DOHH2 (cell line): ENCODE measurements around the gene PTPRS.

ENCODE experiments used
- H3F3A ChIP-seq: fragments of 200-600 bp; sonication (generic), shearing (Covaris generic); 2 replicates; pipeline ENCODE4 v1.6.0; 2016; ENCODE audit warnings: antibody characterized with exemption, mild to moderate bottlenecking; ENCODE audit not compliant: control insufficient read depth, insufficient read depth
- H3K27ac ChIP-seq: fragments of 200-600 bp; sonication (generic); 2 replicates; pipeline ENCODE4 v1.5.1; 2014; ENCODE audit warnings: low read depth, mild to moderate bottlenecking, low read length, moderate library complexity
- H3K27me3 ChIP-seq: fragments of 200-600 bp; sonication (generic); 2 replicates; pipeline ENCODE4 v1.6.1; 2014; ENCODE audit warnings: mild to moderate bottlenecking, low read length, mixed read lengths; ENCODE audit not compliant: control insufficient read depth
- H3K36me3 ChIP-seq: fragments of 200-600 bp; sonication (generic); 2 replicates; pipeline ENCODE4 v1.6.1; 2014; ENCODE audit warnings: mild to moderate bottlenecking, low read length, moderate library complexity, mixed read lengths; ENCODE audit not compliant: control insufficient read depth
- H3K4me1 ChIP-seq: fragments of 200-600 bp; sonication (generic); 2 replicates; pipeline ENCODE4 v1.6.1; 2014; ENCODE audit warnings: mild to moderate bottlenecking, low read length, mixed read lengths; ENCODE audit not compliant: control insufficient read depth
- H3K4me2 ChIP-seq: fragments of 200-600 bp; sonication (generic); 2 replicates; pipeline ENCODE4 v1.6.0; 2014; ENCODE audit warnings: mild to moderate bottlenecking, low read length, moderate library complexity
- H3K4me3 ChIP-seq: fragments of 200-600 bp; sonication (generic); 2 replicates; pipeline ENCODE4 v1.5.1; 2014; ENCODE audit warnings: mild to moderate bottlenecking, low read length, mixed read lengths
- H3K79me2 ChIP-seq: fragments of 200-600 bp; sonication (generic); 2 replicates; pipeline ENCODE4 v1.6.1; 2014; ENCODE audit warnings: mild to moderate bottlenecking, low read length, mixed read lengths; ENCODE audit not compliant: control insufficient read depth
- H3K9me2 ChIP-seq: fragments of 200-600 bp; sonication (generic); replicated peaks from 2 replicates; pipeline ENCODE4 v1.6.1; 2014; ENCODE audit warnings: mild to moderate bottlenecking, low read length, mixed read lengths; ENCODE audit not compliant: control insufficient read depth
- H3K9me3 ChIP-seq: fragments of 200-600 bp; sonication (generic); 2 replicates; pipeline ENCODE4 v1.6.1; 2014; ENCODE audit warnings: antibody characterized with exemption, low read length, mixed read lengths; ENCODE audit not compliant: control insufficient read depth, insufficient read depth
- H4K20me1 ChIP-seq: fragments of 200-600 bp; sonication (generic); 2 replicates; pipeline ENCODE4 v1.6.0; 2014; ENCODE audit warnings: low read depth, mild to moderate bottlenecking, antibody characterized with exemption, low read length, moderate library complexity; ENCODE audit not compliant: control insufficient read depth, insufficient read depth
- CTCF ChIP-seq: fragments of 200-600 bp; sonication (generic); IDR thresholded peaks from one replicate; pipeline ENCODE4 v1.5.1; 2014; ENCODE audit warnings: antibody characterized with exemption, mild to moderate bottlenecking, low read depth, low read length; ENCODE audit not compliant: poor library complexity, severe bottlenecking
- EZH2phosphoT487 ChIP-seq: fragments of 200-600 bp; sonication (generic); IDR thresholded peaks from 2 replicates; pipeline ENCODE4 v1.6.1; 2017; ENCODE audit warnings: borderline replicate concordance, mild to moderate bottlenecking, antibody characterized with exemption, low read length, moderate library complexity, mixed read lengths

PTPRS gene

GRCh38 chr19:5291588-5292193, 48.9 kb downstream of the PTPRS start:
- Histone ChIP-seq H3K9me3 (no peaks in the 10 kb centered on the region), H3K4me2 (peak overlapping the region; percentile 81), H3K4me1 (peaks cover 59% of the 10 kb centered on the region), H3K27me3 (no peaks in the 10 kb centered on the region), H3F3A (no peaks in the 10 kb centered on the region), H3K27ac (no peak overlapping the region), H3K36me3 (no peaks in the 10 kb centered on the region), H3K79me2 (peaks cover 40% of the 10 kb centered on the region), H3K9me2 (no peaks in the 10 kb centered on the region), H4K20me1 (0 out of 2 replicates have a peak, but pooled peaks cover 5% of the 10 kb centered on the region), H3K4me3 (peak overlapping the region; percentile 77)
- TF ChIP-seq CTCF (no peak), EZH2phosphoT487 (no peak)
